Coronary artery (tissue), 2 donors: ENCODE results near the gene ATP2C2.

Source experiments
- DNase-seq: peaks from one replicate; pipeline ENCODE4 v3.0.0-alpha.2; 2017; ENCODE audit warnings: low spot score
- H3K27ac ChIP-seq, 2 donors: fragments of 200-600 bp; sonication (generic); one replicate each; pipeline ENCODE4 v1.5.1; 2016 to 2019
- H3K4me3 ChIP-seq: fragments of 200-600 bp; sonication (generic); 2 replicates; pipeline ENCODE4 v1.5.1; 2016; ENCODE audit warnings: mild to moderate bottlenecking, moderate library complexity
- TF ChIP-seq, protein P1 (sequence below): fragments of 200-600 bp; sonication (generic); IDR thresholded peaks from one replicate; pipeline ENCODE4 v1.5.1; 2019; ENCODE audit warnings: antibody characterized with exemption

Gene ATP2C2

DNA sequence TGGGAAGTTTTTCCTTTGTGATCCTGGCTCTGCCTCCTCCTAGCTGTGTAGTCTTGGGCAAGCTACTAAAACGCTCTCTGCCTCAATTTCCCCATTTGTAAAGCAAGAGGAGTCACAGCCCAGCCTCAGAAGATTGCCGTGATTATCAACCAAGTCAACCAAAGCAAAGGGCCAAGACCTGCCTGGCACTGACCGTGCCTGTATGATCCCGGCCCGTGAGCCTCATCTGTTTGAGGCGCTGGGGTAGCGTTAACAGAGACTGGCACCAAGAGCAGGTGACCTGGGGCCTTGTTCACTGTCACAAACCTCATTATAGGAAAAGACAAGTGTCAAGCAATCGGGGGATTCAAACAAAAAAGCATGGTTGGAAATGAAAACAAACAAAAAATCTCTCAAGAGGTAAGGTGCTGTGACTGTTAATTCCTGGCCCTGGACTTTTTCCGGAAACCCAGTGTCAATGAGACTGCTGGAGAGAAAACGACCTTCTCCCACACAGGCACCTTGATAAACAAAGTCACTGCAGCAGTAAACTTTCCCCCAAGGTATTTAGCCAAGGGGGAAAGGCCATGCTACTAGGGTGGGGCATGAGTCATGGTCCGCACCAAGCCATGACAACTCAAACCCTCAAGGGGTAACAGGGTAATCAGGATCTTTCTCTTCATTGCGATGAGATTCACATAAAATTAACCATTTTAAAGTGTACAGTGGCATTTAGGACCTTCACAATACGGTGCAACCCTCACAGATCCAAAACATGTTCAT, 130.7 kb downstream of the ATP2C2 start:
- no peak for DNase-seq
- Histone ChIP-seq H3K4me3 (no peak overlapping the region), H3K27ac (no peak overlapping the region)
- TF ChIP-seq, protein P1, sequence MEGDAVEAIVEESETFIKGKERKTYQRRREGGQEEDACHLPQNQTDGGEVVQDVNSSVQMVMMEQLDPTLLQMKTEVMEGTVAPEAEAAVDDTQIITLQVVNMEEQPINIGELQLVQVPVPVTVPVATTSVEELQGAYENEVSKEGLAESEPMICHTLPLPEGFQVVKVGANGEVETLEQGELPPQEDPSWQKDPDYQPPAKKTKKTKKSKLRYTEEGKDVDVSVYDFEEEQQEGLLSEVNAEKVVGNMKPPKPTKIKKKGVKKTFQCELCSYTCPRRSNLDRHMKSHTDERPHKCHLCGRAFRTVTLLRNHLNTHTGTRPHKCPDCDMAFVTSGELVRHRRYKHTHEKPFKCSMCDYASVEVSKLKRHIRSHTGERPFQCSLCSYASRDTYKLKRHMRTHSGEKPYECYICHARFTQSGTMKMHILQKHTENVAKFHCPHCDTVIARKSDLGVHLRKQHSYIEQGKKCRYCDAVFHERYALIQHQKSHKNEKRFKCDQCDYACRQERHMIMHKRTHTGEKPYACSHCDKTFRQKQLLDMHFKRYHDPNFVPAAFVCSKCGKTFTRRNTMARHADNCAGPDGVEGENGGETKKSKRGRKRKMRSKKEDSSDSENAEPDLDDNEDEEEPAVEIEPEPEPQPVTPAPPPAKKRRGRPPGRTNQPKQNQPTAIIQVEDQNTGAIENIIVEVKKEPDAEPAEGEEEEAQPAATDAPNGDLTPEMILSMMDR = no peak

DNA sequence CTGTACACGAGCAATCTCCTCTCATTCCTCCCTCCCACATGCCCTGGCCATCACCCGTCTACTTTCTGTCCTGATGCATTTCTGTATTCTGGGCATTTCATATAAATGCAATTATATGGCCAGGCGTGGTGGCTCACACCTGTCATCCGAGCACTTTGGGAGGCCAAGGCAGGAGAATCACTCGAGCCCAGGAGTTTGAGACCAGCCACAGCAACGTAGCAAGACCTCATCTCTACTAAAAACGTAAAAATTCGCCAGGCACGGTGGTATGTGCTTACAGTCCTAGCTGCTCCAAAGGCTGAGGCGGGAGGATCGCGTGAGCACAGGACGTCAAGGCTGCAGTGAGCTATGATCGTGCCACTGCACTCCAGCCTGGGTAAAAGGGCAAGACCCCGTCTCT, 131.3 kb downstream of the ATP2C2 start:
- TF ChIP-seq, protein P1 = no peak
- no peak for DNase-seq
- H3K4me3 ChIP-seq = no peak overlapping the region
- H3K27ac ChIP-seq = no peak overlapping the region

DNA sequence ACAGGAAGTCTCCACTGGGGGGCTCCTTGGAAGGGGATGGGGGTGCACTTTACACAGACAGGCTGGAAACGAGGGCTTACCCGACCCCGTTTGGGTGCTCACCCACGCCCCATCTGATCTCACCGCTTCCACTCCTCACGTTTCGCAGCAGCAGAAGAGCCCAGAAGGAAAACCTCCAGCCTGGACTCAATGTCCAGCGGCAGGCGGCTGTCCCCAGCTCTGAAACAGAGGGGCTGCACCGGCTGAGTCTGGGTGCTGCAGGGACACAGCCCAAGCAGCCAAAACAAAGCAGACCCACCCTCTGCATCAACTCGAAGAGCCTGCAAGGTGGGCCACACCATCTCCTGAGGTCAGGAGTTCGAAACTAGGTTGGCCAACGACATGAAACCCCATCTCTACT, 132.2 kb downstream of the ATP2C2 start:
- Histone ChIP-seq H3K27ac (no peak overlapping the region), H3K4me3 (no peak overlapping the region)
- no peak for DNase-seq
- TF ChIP-seq, protein P1 = no peak

DNA sequence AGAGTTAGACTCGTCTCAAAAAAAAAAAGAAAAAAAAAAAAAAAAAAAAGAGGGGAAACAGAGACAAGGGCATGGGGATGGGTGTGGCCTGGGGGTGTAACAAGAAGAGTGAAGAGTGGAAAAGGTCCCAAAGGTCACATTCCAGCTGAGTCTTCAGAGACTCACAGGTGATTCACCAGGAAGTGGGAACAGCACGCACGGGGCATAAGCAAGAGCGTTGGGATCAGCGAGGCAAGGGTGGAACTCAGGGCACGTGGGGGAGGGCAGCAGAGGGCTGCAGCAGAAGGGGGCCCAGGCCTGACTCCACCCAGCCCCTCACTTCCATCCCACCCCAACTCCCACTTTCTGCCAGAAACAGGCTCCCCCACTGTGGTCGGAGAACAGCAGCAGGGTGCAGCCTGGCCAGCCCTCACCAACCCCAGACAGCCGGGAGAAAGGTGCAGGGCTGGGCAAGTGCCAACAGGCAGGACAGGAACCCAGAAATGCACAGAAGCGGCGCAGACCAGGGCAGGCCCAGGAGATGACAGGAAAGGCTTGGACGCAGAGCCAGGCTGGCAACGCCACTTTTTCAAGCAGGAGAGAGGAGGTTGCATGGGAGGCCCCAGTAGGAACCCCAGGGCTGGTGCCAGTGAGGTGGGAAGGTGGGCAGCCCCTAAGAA, 132.9 kb downstream of the ATP2C2 start:
- no peak overlapping the region for H3K27ac ChIP-seq
- DNase-seq = no peak
- no peak overlapping the region for H3K4me3 ChIP-seq
- TF ChIP-seq, protein P1 = no peak

DNA sequence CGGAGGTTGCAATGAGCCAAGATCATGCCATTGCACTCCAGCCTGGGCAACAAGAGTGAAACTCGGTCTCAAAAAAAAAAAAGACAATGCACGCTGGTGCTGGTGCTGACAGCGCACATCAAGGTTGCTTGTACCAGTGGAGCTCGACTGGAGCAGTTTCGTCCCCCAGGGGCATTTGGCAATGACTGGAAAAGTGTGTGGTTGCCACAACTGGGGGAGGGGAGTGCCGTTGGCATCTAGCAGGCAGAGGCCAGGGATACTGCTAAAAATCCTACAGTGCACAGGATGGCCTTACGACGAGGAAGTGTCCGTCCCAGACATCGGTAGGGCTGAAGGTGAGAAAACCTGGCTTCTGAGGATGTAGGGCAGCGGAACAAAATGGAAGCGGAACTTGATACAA, 133.7 kb downstream of the ATP2C2 start:
- Histone ChIP-seq H3K27ac (no peak overlapping the region), H3K4me3 (no peak overlapping the region)
- TF ChIP-seq, protein P1 = no peak
- DNase-seq = no peak

DNA sequence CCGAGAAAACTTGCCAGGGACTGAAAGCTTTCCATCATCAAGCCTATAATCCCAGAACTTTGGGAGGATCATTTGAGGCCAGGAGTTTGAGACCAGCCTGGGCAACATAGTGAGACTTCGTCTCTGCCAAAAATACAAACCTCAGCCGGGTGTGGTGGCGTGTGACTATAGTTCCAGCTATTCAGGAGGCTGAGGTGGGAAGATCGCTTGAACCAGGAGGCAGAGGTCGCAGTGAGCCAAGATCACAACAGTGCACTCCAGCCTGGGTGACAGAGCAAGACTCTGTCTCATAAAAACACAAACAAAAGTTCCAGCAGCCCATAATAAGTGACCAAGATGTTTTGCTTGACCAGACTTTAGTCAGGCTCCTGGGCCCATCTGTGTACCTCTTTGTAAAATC, 134.2 kb downstream of the ATP2C2 start:
- Histone ChIP-seq H3K4me3 (no peak overlapping the region), H3K27ac (no peak overlapping the region)
- TF ChIP-seq, protein P1 = no peak
- no peak for DNase-seq
